GM23338 (cell line): ENCODE results near the gene SLC35F2. TPM values are rescaled to one million over a fixed set of nuclear protein-coding genes. Genes with fewer than 3 reads are reported as not detected.

ENCODE experiments used
- ATAC-seq: fragments of 200-7000 bp; cut with Tn5 transposase; 3 replicates; pipeline ENCODE4 v1.9.1; 2020
- DNase-seq: peaks from one replicate; pipeline ENCODE4 v3.0.0-alpha.2; 2015; ENCODE audit warnings: low spot score
- H2AFZ ChIP-seq: fragments of 200-600 bp; sonication (generic); 2 replicates; pipeline ENCODE4 v1.8.0; 2016; ENCODE audit warnings: antibody characterized with exemption, mild to moderate bottlenecking, moderate library complexity
- H3F3A ChIP-seq: fragments of 200-600 bp; sonication (generic); replicated peaks from 2 replicates; pipeline ENCODE4 v1.8.0; 2017; ENCODE audit warnings: antibody characterized with exemption, mixed run types, low read depth
- H3K27ac ChIP-seq: fragments of 200-600 bp; sonication (generic); 2 replicates; pipeline ENCODE4 v1.6.1; 2016; ENCODE audit warnings: low read depth
- H3K27me3 ChIP-seq: fragments of 200-600 bp; sonication (generic); 2 replicates; pipeline ENCODE4 v1.8.0; 2016; ENCODE audit warnings: mild to moderate bottlenecking, mixed run types, moderate library complexity; ENCODE audit not compliant: insufficient read depth
- H3K36me3 ChIP-seq: fragments of 200-600 bp; sonication (generic); 2 replicates; pipeline ENCODE4 v1.8.0; 2016; ENCODE audit warnings: mild to moderate bottlenecking; ENCODE audit not compliant: insufficient read depth
- H3K4me1 ChIP-seq: fragments of 200-600 bp; sonication (generic); 2 replicates; pipeline ENCODE4 v1.8.0; 2016; ENCODE audit warnings: mild to moderate bottlenecking, moderate library complexity; ENCODE audit not compliant: insufficient read depth
- H3K4me2 ChIP-seq: fragments of 200-600 bp; sonication (generic); 2 replicates; pipeline ENCODE4 v1.7.1; 2017; ENCODE audit warnings: mixed run types
- H3K4me3 ChIP-seq: fragments of 200-600 bp; sonication (generic); 2 replicates; pipeline ENCODE4 v1.6.1; 2016; ENCODE audit warnings: mixed run types
- H3K79me2 ChIP-seq: fragments of 200-600 bp; sonication (generic); replicated peaks from 2 replicates; pipeline ENCODE4 v1.8.0; 2017; ENCODE audit warnings: mild to moderate bottlenecking; ENCODE audit not compliant: insufficient read depth
- H3K9me2 ChIP-seq: fragments of 200-600 bp; sonication (generic); 2 replicates; pipeline ENCODE4 v1.8.0; 2017; ENCODE audit not compliant: insufficient read depth
- H4K20me1 ChIP-seq: fragments of 200-600 bp; sonication (generic); replicated peaks from 2 replicates; pipeline ENCODE4 v1.8.0; 2017; ENCODE audit warnings: mild to moderate bottlenecking; ENCODE audit not compliant: insufficient read depth
- H3K27ac Mint-ChIP-seq: 2 replicates; pipeline ENCODE4 v1.8.0; 2020; ENCODE audit warnings: inconsistent platforms, mild to moderate bottlenecking, moderate library complexity, mixed read lengths
- H3K27me3 Mint-ChIP-seq: 3 replicates; pipeline ENCODE4 v1.8.0; 2022; ENCODE audit warnings: low read depth, mild to moderate bottlenecking, moderate library complexity, mixed read lengths, inconsistent platforms; ENCODE audit not compliant: insufficient read depth, poor library complexity
- H3K36me3 Mint-ChIP-seq: 3 replicates; pipeline ENCODE4 v1.8.0; 2021; ENCODE audit warnings: low read depth, mild to moderate bottlenecking, inconsistent platforms, moderate library complexity, mixed read lengths
- H3K4me1 Mint-ChIP-seq: 3 replicates; pipeline ENCODE4 v1.8.0; 2020; ENCODE audit warnings: mild to moderate bottlenecking, inconsistent platforms, mixed read lengths
- H3K4me3 Mint-ChIP-seq: 3 replicates; pipeline ENCODE4 v1.8.0; 2021; ENCODE audit warnings: moderate library complexity, mild to moderate bottlenecking, inconsistent platforms, mixed read lengths
- H3K9me3 Mint-ChIP-seq: 3 replicates; pipeline ENCODE4 v1.8.0; 2020; ENCODE audit warnings: moderate library complexity, mild to moderate bottlenecking, inconsistent platforms, mixed read lengths
- CREB1 ChIP-seq: fragments of 250-450 bp; sonication (Bioruptor Pico); IDR thresholded peaks from 2 replicates; pipeline ENCODE4 v1.5.0; 2020; ENCODE audit warnings: low read depth, mild to moderate bottlenecking, moderate library complexity
- CTCF ChIP-seq, 2 experiments: fragments of 200-600 bp in 1 of 2; sonication (generic) in 1 of 2; conservative IDR thresholded peaks; 2 replicates each; pipeline versions ENCODE4 v1.5.1 to v1.6.1; 2016 to 2017; ENCODE audit warnings: antibody characterized with exemption in 2 of 2, low read depth in 2 of 2, mild to moderate bottlenecking in 2 of 2, moderate library complexity in 1 of 2
- ETS1 ChIP-seq: IDR thresholded peaks from 2 replicates; pipeline ENCODE4 v1.6.1; 2016; ENCODE audit warnings: antibody characterized with exemption
- EZH2 ChIP-seq: fragments of 200-600 bp; sonication (generic); IDR thresholded peaks from one replicate; pipeline ENCODE4 v1.8.0; 2017; ENCODE audit warnings: antibody characterized with exemption, mild to moderate bottlenecking, low read depth; ENCODE audit not compliant: unreplicated experiment
- EZH2phosphoT487 ChIP-seq: fragments of 200-600 bp; sonication (generic); IDR thresholded peaks from one replicate; pipeline ENCODE4 v1.8.1; 2018; ENCODE audit warnings: antibody characterized with exemption; ENCODE audit not compliant: unreplicated experiment
- JUNB ChIP-seq: IDR thresholded peaks from one replicate; pipeline ENCODE4 v1.6.1; 2016; ENCODE audit warnings: antibody characterized with exemption; ENCODE audit not compliant: unreplicated experiment
- NANOG ChIP-seq: IDR thresholded peaks from 2 replicates; pipeline ENCODE4 v1.6.1; 2016; ENCODE audit warnings: antibody characterized with exemption, borderline replicate concordance
- POLR2AphosphoS5 ChIP-seq: IDR thresholded peaks from 2 replicates; pipeline ENCODE4 v1.6.1; 2016; ENCODE audit warnings: antibody characterized with exemption, low read depth
- REST ChIP-seq: IDR thresholded peaks from one replicate; pipeline ENCODE4 v1.6.1; 2018; ENCODE audit warnings: antibody characterized with exemption; ENCODE audit not compliant: unreplicated experiment
- STAT1 ChIP-seq: IDR thresholded peaks from one replicate; pipeline ENCODE4 v1.6.1; 2016; ENCODE audit warnings: antibody characterized with exemption; ENCODE audit not compliant: unreplicated experiment
- ZNF114 ChIP-seq: fragments of 250-450 bp; sonication (Bioruptor Pico); IDR thresholded peaks from 2 replicates; pipeline ENCODE4 v1.5.0; 2020; ENCODE audit warnings: mild to moderate bottlenecking, moderate library complexity
- ZNF331 ChIP-seq: fragments of 250-450 bp; sonication (Bioruptor Pico); IDR thresholded peaks from 2 replicates; pipeline ENCODE4 v1.5.0; 2020; ENCODE audit warnings: low read depth, mild to moderate bottlenecking, moderate library complexity
- polyA plus RNA-seq: library from polyadenylated mRNA; unstranded; fragments of >200 nt; fragmentation: Nextera tagmentation; extraction: Ambion mirVana; gene quantifications from 2 replicates; pipeline ENCODE4 v1.2.1, GENCODE V29; 2016
- total RNA-seq: library from RNA; depleted of rRNA; stranded (reverse); fragments of >200 nt; shearing (Covaris generic); gene quantifications from 2 replicates; pipeline ENCODE4 v1.2.3, GENCODE V29; 2014

The SLC35F2 gene
- total and polyA plus RNA-seq, 2 experiments from 2014 or later: 25.2 to 32.5 TPM

- Histone ChIP-seq H3K79me2 (no peaks in the 10 kb centered on the region), H3F3A (no peaks in the 10 kb centered on the region), H3K9me2 (no peaks in the 10 kb centered on the region), H3K4me1 (no peaks in the 10 kb centered on the region; the same call in 1 of the 2 replicates), H3K36me3 (no peaks in the 10 kb centered on the region), H3K4me2 (no peak overlapping the region), H3K27ac (no peak overlapping the region), H2AFZ (no peak overlapping the region), H3K27me3 (no peaks in the 10 kb centered on the region), H4K20me1 (no peaks in the 10 kb centered on the region), H3K4me3 (no peak overlapping the region)
- DNase-seq (no peak), ATAC-seq (no peak)
- Mint-ChIP-seq H3K9me3 (no peaks in the 10 kb centered on the region), H3K4me3 (no peak overlapping the region), H3K27me3 (no peaks in the 10 kb centered on the region), H3K27ac (no peak overlapping the region), H3K4me1 (no peaks in the 10 kb centered on the region), H3K36me3 (no peaks in the 10 kb centered on the region)
- TF ChIP-seq POLR2AphosphoS5: no peak
- no peak for TF ChIP-seq ZNF114 (CRISPR knock-in tag)
- TF ChIP-seq ZNF331: no peak
- TF ChIP-seq NANOG: no peak
- TF ChIP-seq JUNB: no peak
- TF ChIP-seq CTCF (conservative IDR thresholded peaks at IDR 0.05; ENCODE audit: low read depth in 2 of 2): no peak
- no peak for TF ChIP-seq STAT1
- no peak for TF ChIP-seq EZH2
- TF ChIP-seq EZH2phosphoT487: no peak
- no peak for TF ChIP-seq REST
- no peak for TF ChIP-seq CREB1 (CRISPR knock-in tag)
Measured at GRCh38 chr11:107776062-107776461, 82.5 kb downstream of the SLC35F2 start.

GRCh38 chr11:107770551-107770951 is 88.0 kb downstream of the SLC35F2 start:
- H3K4me3 ChIP-seq: no peak overlapping the region
- H3K79me2 ChIP-seq: no peaks in the 10 kb centered on the region
- H4K20me1 ChIP-seq: no peaks in the 10 kb centered on the region
- H2AFZ ChIP-seq: peak overlapping the region; percentile 24; the same call in 1 of the 2 replicates
- Mint-ChIP-seq H3K4me1 (no peaks in the 10 kb centered on the region), H3K4me3 (no peak overlapping the region), H3K36me3 (no peaks in the 10 kb centered on the region), H3K9me3 (no peaks in the 10 kb centered on the region), H3K27me3 (no peaks in the 10 kb centered on the region), H3K27ac (no peak overlapping the region)
- H3K27me3 ChIP-seq: no peaks in the 10 kb centered on the region
- no peaks in the 10 kb centered on the region for H3F3A ChIP-seq
- ATAC-seq (no peak), DNase-seq (no peak)
- no peak overlapping the region for H3K4me2 ChIP-seq
- H3K27ac ChIP-seq: no peak overlapping the region
- peaks cover 4% of the 10 kb centered on the region; the same call in 1 of the 2 replicates for H3K9me2 ChIP-seq
- no peaks in the 10 kb centered on the region for H3K4me1 ChIP-seq
- H3K36me3 ChIP-seq: no peaks in the 10 kb centered on the region
- no peak for TF ChIP-seq REST
- no peak for TF ChIP-seq CREB1 (CRISPR knock-in tag)
- no peak for TF ChIP-seq ETS1
- TF ChIP-seq EZH2phosphoT487: no peak
- TF ChIP-seq POLR2AphosphoS5: no peak
- no peak for TF ChIP-seq EZH2
- no peak for TF ChIP-seq CTCF (conservative IDR thresholded peaks at IDR 0.05; ENCODE audit: low read depth in 2 of 2)
- TF ChIP-seq JUNB: no peak
- TF ChIP-seq NANOG: no peak
- no peak for TF ChIP-seq ZNF114 (CRISPR knock-in tag)
